GM21381 (cell line): ENCODE data around the gene DUSP23.

ENCODE experiments used
- ATAC-seq: cut with Tn5 transposase; IDR thresholded peaks from one replicate; pipeline ENCODE4 v1.9.1; 2021; ENCODE audit warnings: mild to moderate bottlenecking, moderate library complexity; ENCODE audit not compliant: unreplicated experiment

The DUSP23 gene

GRCh38 chr1:159827102-159827490 lies 46.3 kb downstream of the DUSP23 start:
- no peak for ATAC-seq

- no peak for ATAC-seq
Observed at GRCh38 chr1:159827549-159827948, 46.8 kb downstream of the DUSP23 start.

- ATAC-seq, result no peak
Observed at GRCh38 chr1:159828176-159828575, 47.4 kb downstream of the DUSP23 start.

GRCh38 chr1:159828581-159829272 lies 48.0 kb downstream of the DUSP23 start:
- ATAC-seq, result no peak

- ATAC-seq, result peak; percentile 66
Observed at GRCh38 chr1:159829273-159829634, 48.5 kb downstream of the DUSP23 start.

GRCh38 chr1:159829822-159830465 lies 49.2 kb downstream of the DUSP23 start:
- ATAC-seq, result no peak

- ATAC-seq, result no peak
Observed at GRCh38 chr1:159830722-159831121, 50.0 kb downstream of the DUSP23 start.

- ATAC-seq, result no peak
Observed at GRCh38 chr1:159831412-159832141, 50.8 kb downstream of the DUSP23 start.
